Chondrocyte (in vitro differentiated cells): ENCODE data around the gene AK9. TPM values are rescaled to one million over a fixed set of nuclear protein-coding genes. Genes with fewer than 3 reads are reported as not detected.

Experiments
- DNase-seq: peaks from one replicate; pipeline ENCODE4 v3.0.0; 2021; ENCODE audit warnings: mixed read lengths, low spot score
- H3K27ac Mint-ChIP-seq: one replicate; pipeline ENCODE4 v1.8.0; 2021; ENCODE audit warnings: mild to moderate bottlenecking, moderate library complexity, mixed read lengths; ENCODE audit not compliant: unreplicated experiment
- H3K27me3 Mint-ChIP-seq: 2 replicates; pipeline ENCODE4 v1.8.0; 2021; ENCODE audit warnings: low read depth, mixed read lengths
- H3K36me3 Mint-ChIP-seq: 2 replicates; pipeline ENCODE4 v1.8.0; 2021; ENCODE audit warnings: low read depth, mixed read lengths
- H3K4me1 Mint-ChIP-seq: 2 replicates; pipeline ENCODE4 v1.8.0; 2021; ENCODE audit warnings: low read depth, mild to moderate bottlenecking, mixed read lengths
- H3K4me3 Mint-ChIP-seq: one replicate; pipeline ENCODE4 v1.8.0; 2021; ENCODE audit warnings: mild to moderate bottlenecking, moderate library complexity, mixed read lengths; ENCODE audit not compliant: unreplicated experiment
- H3K9me3 Mint-ChIP-seq: 2 replicates; pipeline ENCODE4 v1.8.0; 2021; ENCODE audit warnings: low read depth, mixed read lengths
- CTCF ChIP-seq: fragments of 200-600 bp; sonication (generic); IDR thresholded peaks from 2 replicates; pipeline ENCODE4 v1.5.0; 2021; ENCODE audit warnings: antibody characterized with exemption, mild to moderate bottlenecking, moderate library complexity
- total RNA-seq: library from RNA; stranded (reverse); gene quantifications from 3 replicates; pipeline ENCODE4 v1.2.1, GENCODE V29; 2021

The AK9 gene
- total RNA-seq, 1 donor from 2014 or later = 4.4 TPM

GRCh38 chr6:109660526-109661320 lies 30.3 kb downstream of the AK9 start:
- TF ChIP-seq CTCF = no peak
- H3K36me3 Mint-ChIP-seq = peaks cover 1% of the 10 kb centered on the region
- no peaks in the 10 kb centered on the region for H3K9me3 Mint-ChIP-seq
- no peak for DNase-seq
- H3K27me3 Mint-ChIP-seq = no peaks in the 10 kb centered on the region
- no peak overlapping the region for H3K27ac Mint-ChIP-seq
- H3K4me3 Mint-ChIP-seq = no peak overlapping the region
- no peaks in the 10 kb centered on the region for H3K4me1 Mint-ChIP-seq

GRCh38 chr6:109655761-109656262 lies 35.2 kb downstream of the AK9 start:
- no peak for DNase-seq
- no peak for TF ChIP-seq CTCF
- Mint-ChIP-seq H3K27me3 (no peaks in the 10 kb centered on the region), H3K27ac (no peak overlapping the region), H3K9me3 (no peaks in the 10 kb centered on the region), H3K4me1 (no peaks in the 10 kb centered on the region), H3K36me3 (peaks cover 2% of the 10 kb centered on the region), H3K4me3 (no peak overlapping the region)

- Mint-ChIP-seq H3K27me3 (no peaks in the 10 kb centered on the region), H3K36me3 (peaks cover 5% of the 10 kb centered on the region), H3K4me1 (no peaks in the 10 kb centered on the region), H3K4me3 (no peak overlapping the region), H3K27ac (no peak overlapping the region), H3K9me3 (peaks cover 2% of the 10 kb centered on the region)
- DNase-seq = no peak
- TF ChIP-seq CTCF = no peak
Measured at GRCh38 chr6:109653264-109653663, 37.7 kb downstream of the AK9 start.

- DNase-seq = no peak
- Mint-ChIP-seq H3K4me1 (no peaks in the 10 kb centered on the region), H3K4me3 (no peak overlapping the region), H3K27me3 (no peaks in the 10 kb centered on the region), H3K27ac (no peak overlapping the region), H3K9me3 (peaks cover 16% of the 10 kb centered on the region), H3K36me3 (peaks cover 12% of the 10 kb centered on the region)
- TF ChIP-seq CTCF = no peak
Measured at GRCh38 chr6:109644131-109644530, 46.9 kb downstream of the AK9 start.

GRCh38 chr6:109632405-109632804 lies 58.6 kb downstream of the AK9 start:
- Mint-ChIP-seq H3K27ac (no peak overlapping the region), H3K9me3 (peaks cover 11% of the 10 kb centered on the region), H3K4me1 (no peaks in the 10 kb centered on the region), H3K36me3 (peaks cover 5% of the 10 kb centered on the region), H3K4me3 (no peak overlapping the region), H3K27me3 (no peaks in the 10 kb centered on the region)
- no peak for DNase-seq
- no peak for TF ChIP-seq CTCF
